PFSK-1 (cell line): ENCODE results near the gene MRPL18.

ENCODE experiments used
- POLR2AphosphoS5 ChIP-seq: IDR thresholded peaks from 2 replicates; pipeline ENCODE4 v1.6.1; 2012; ENCODE audit warnings: low read depth, mild to moderate bottlenecking, control low read depth, low read length, moderate library complexity
- REST ChIP-seq, 2 experiments: IDR thresholded peaks; 2 replicates each; pipeline versions ENCODE4 v1.6.1 to v1.8.0; 2011 to 2012; ENCODE audit warnings: low read depth in 2 of 2, low read length in 2 of 2, control low read depth in 1 of 2, inconsistent platforms in 1 of 2, mild to moderate bottlenecking in 1 of 2, moderate library complexity in 1 of 2; ENCODE audit not compliant: insufficient read depth in 1 of 2
- SIN3A ChIP-seq: IDR thresholded peaks from 2 replicates; pipeline ENCODE4 v1.6.1; 2012; ENCODE audit warnings: mild to moderate bottlenecking, low read length, moderate library complexity, borderline replicate concordance; ENCODE audit not compliant: insufficient read depth
- TAF1 ChIP-seq: IDR thresholded peaks from 2 replicates; pipeline ENCODE4 v1.6.1; 2012; ENCODE audit warnings: low read length, control low read depth, borderline replicate concordance; ENCODE audit not compliant: insufficient read depth

DNA sequence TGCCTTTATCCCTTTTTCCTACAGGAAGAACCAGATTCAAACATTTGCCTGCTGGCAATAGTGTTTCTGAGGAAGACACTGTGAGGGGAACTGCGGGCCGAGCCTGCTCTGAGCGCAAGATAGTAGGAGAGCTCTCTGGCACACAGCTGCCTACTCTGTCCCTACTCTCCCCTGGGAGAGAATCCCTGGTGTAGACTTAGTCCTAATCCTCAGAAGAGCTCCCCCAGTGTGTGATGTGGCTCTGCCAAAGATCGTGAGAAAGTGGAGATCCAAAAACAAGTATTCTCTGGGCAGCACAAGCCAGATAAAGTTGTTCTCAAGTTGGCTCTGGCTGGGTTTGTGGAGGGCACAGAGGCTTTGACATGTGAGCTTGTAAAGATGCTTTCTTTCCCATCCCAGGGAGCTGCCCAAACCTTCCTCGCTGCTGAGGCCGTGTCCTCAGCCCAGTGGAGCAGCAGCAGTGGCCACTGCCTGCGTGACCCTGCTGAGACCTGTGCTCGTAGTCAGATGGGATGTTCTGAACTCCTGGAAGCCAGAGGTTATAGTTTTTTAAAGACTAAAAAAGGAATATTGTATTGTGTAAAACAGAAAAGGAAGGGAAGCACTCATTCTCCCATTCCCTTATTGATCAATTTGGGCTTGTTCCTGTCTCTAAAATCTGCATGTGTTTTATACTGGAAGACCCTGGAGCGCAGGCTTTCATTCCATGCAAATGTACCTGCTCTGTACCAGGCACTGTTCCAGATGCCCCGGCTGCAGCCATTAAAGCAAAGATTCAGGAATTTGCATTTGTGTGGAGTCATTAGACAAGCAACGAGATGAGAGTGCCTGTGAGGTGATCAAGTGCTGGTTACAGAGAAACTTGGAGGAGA, 40.5 kb downstream of the MRPL18 start:
- TF ChIP-seq POLR2AphosphoS5 (no peak), TAF1 (no peak), SIN3A (no peak), REST (IDR thresholded peaks at IDR 0.05; ENCODE audit: insufficient read depth in 1 of 2, low read depth in 2 of 2, low read length in 2 of 2) (no peak)
